T-cell (primary cell): ENCODE results near the gene CDK4. TPM values are rescaled to one million over a fixed set of nuclear protein-coding genes. Genes with fewer than 3 reads are reported as not detected.

Experiments used
- ATAC-seq, 4 experiments: fragments of 200-7000 bp in 3 of 4; fragments of 150-1000 bp in 1 of 4; cut with Tn5 transposase; replicated peaks in 1 of 4; 1 replicate in 3 of 4; 2 replicates in 1 of 4; pipeline ENCODE4 v1.10.0; 2021; ENCODE audit warnings: moderate library complexity in 3 of 4, mild to moderate bottlenecking in 2 of 4, moderate number of reproducible peaks in 1 of 4
- CTCF ChIA-PET, 2 donors: fragments of 300-600 bp; sonication (Branson Sonifier 250); formaldehyde crosslinking; loops; one replicate each; lab custom pipeline; 2022; ENCODE audit warnings: antibody characterized with exemption in 2 of 2; lab: Charles Lee
- POLR2A ChIA-PET, 2 donors: fragments of 300-600 bp; sonication (Branson Sonifier 250); formaldehyde crosslinking; loops; one replicate each; lab custom pipeline; 2022; ENCODE audit warnings: antibody characterized with exemption in 2 of 2; lab: Charles Lee
- DNase-seq, 35 experiments: peaks; one replicate each; pipeline versions ENCODE4 v3.0.0 to v3.0.0-alpha.2; 2013 to 2023
- H3K27ac ChIP-seq: one replicate; pipeline ENCODE4 v1.5.1; 2013; ENCODE audit warnings: low read length
- H3K27me3 ChIP-seq, 2 experiments: replicated peaks in 1 of 2; 1 replicate in 1 of 2; 2 replicates in 1 of 2; pipeline versions ENCODE4 v1.6.1 to v1.7.0; 2013; ENCODE audit warnings: low read length in 1 of 2, mixed read lengths in 1 of 2; ENCODE audit not compliant: control insufficient read depth in 2 of 2, insufficient read depth in 2 of 2; ENCODE audit errors: extremely low read depth in 1 of 2
- H3K36me3 ChIP-seq, 2 donors: 1 replicate in 1 of 2; 2 replicates in 1 of 2; pipeline versions ENCODE4 v1.6.1 to v1.7.0; 2013; ENCODE audit warnings: low read length in 1 of 2; ENCODE audit not compliant: control insufficient read depth in 2 of 2, insufficient read depth in 1 of 2; ENCODE audit errors: extremely low read depth in 1 of 2
- H3K4me1 ChIP-seq, 2 experiments: 1 replicate in 1 of 2; 2 replicates in 1 of 2; pipeline versions ENCODE4 v1.6.1 to v1.7.0; 2013; ENCODE audit warnings: low read length in 2 of 2, mixed read lengths in 1 of 2; ENCODE audit not compliant: insufficient read depth in 2 of 2, control insufficient read depth in 1 of 2; ENCODE audit errors: extremely low read depth in 1 of 2
- H3K4me3 ChIP-seq, 2 donors: 1 replicate in 1 of 2; 2 replicates in 1 of 2; pipeline versions ENCODE4 v1.5.1 to v1.7.0; 2013; ENCODE audit warnings: mild to moderate bottlenecking in 2 of 2, low read length in 1 of 2, moderate library complexity in 1 of 2; ENCODE audit not compliant: control insufficient read depth in 1 of 2; ENCODE audit errors: extremely low read depth in 1 of 2
- H3K9me3 ChIP-seq: 2 replicates; pipeline ENCODE4 v1.7.0; 2013
- H3K27ac Mint-ChIP-seq, 2 donors: one replicate each; pipeline ENCODE4 v1.8.0; 2020 to 2021; ENCODE audit warnings: mild to moderate bottlenecking in 2 of 2, mixed read lengths in 2 of 2
- H3K27me3 Mint-ChIP-seq, 2 donors: one replicate each; pipeline ENCODE4 v1.8.0; 2021 to 2022; ENCODE audit warnings: mixed read lengths in 2 of 2
- H3K36me3 Mint-ChIP-seq: one replicate; pipeline ENCODE4 v1.8.0; 2021; ENCODE audit warnings: mixed read lengths
- H3K4me1 Mint-ChIP-seq, 3 donors: one replicate each; pipeline ENCODE4 v1.8.0; 2020 to 2022; ENCODE audit warnings: mixed read lengths in 3 of 3, mild to moderate bottlenecking in 1 of 3
- H3K4me3 Mint-ChIP-seq, 3 donors: one replicate each; pipeline ENCODE4 v1.8.0; 2020 to 2022; ENCODE audit warnings: mild to moderate bottlenecking in 3 of 3, mixed read lengths in 3 of 3, moderate library complexity in 3 of 3
- H3K9me3 Mint-ChIP-seq, 3 donors: one replicate each; pipeline ENCODE4 v1.8.0; 2020 to 2022; ENCODE audit warnings: mixed read lengths in 3 of 3
- WGBS: methylation state at CpG from one replicate; pipeline ENCODE4 v1.1.5; 2013; ENCODE audit warnings: missing lambda C conversion rate; ENCODE audit not compliant: insufficient coverage; 5-methylcytosine and 5-hydroxymethylcytosine counted together
- total RNA-seq, 35 experiments: library from RNA in 6 of 35; stranded (reverse) in 6 of 35; fragments of 120-200 nt in 1 of 35; gene quantifications; one replicate each; pipeline versions ENCODE4 v1.2.1 to v1.2.4 and lab custom pipeline; 2013 to 2026

Gene CDK4
- total RNA-seq, 5 donors from 2014 or later (not counting 1 experiment from before 2014, with no cell fraction given), result 24.1 to 53.9 (median 46.2) TPM

DNA sequence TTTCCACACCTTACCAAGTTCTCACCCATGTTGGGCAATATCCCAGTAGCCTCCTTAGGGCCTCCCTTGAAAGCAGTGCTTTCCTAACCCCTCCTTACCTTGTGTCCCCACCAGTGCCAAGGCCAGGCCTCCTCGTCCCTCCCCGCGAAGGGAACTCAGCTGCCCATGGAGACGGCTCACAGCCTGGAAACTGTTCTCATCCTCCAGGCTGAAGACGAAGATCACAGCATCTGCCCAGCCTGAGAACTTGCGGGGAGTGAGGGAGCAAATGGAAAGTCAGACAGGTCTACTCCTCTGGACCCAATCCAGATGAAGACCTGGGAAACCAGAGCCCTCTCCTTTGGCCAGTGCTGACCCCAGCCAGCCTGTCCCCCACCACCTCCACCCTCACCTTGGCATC is 18.2 kb downstream of the CDK4 start:
- Mint-ChIP-seq H3K9me3 (no peaks in the 10 kb centered on the region), H3K27me3 (no peaks in the 10 kb centered on the region), H3K4me3 (no peak overlapping the region), H3K27ac (peak overlapping the region in 1 of 2 donors; percentile 8), H3K4me1 (peaks cover 14 to 18% (median 15%) of the 10 kb centered on the region in 3 donors), H3K36me3 (peaks cover 60% of the 10 kb centered on the region)
- ATAC-seq (no peak), DNase-seq (no peak)
- ChIA-PET POLR2A (no interaction called here), CTCF (interaction anchor here in 1 of 2 donors (0.7 kb wide), 1 partner anchor 108 kb away, joined by 3 read pairs; no protein-coding TSS in a partner anchor)
- no peak overlapping the region for H3K27ac ChIP-seq
- H3K9me3 ChIP-seq, result no peaks in the 10 kb centered on the region
- WGBS, result 93% methylated on average over 6 of the region's 6 CpGs
- no peak overlapping the region for H3K4me3 ChIP-seq
- H3K4me1 ChIP-seq, result peaks cover under 1 to 28% of the 10 kb centered on the region in 2 experiments
- H3K36me3 ChIP-seq, result peaks cover 21 to 81% of the 10 kb centered on the region in 2 donors
- no peaks in the 10 kb centered on the region for H3K27me3 ChIP-seq

DNA sequence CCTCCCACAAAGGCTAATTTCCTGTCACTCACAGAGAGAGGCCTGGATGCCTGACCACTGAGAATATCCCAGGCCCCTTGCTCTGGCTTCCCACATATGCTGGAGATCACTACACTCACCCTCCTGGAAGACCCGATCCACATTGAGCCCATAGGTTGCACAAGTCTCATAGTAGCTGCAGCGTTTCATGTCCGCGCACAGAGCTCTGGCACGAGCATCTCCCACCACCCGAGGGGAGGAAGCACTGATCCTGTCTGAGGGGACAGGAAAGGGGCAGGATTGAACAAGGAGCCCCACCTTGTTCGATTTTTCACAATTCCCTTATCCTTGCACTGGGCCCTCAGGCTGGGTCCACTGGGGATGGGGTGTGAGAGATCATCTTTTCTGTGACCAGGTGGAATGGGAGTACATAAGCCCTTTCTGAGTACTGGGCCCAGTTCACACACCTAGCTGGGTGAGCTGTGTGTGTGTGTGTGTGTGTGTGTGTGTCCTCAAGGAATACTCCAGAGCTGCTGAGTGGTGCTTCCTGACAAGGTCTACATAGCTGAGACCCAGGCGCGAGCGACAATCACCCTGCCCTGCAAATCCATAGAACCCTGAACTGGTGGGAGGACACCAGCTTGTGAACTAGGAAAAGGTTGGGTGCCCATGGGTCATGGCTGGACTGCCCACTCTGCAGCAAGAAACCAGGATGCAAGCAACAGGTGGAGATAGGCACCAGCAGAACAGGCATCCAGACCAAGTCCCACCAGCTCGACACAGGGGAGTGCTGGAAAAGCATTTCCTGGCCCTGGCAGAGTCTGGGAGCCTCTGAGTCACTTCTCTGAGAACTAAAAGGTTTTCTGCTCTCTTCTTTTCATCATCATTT is 19.1 kb downstream of the CDK4 start:
- no peak for DNase-seq
- H3K27ac Mint-ChIP-seq, result peak overlapping the region in 1 of 2 donors; percentile 25

DNA sequence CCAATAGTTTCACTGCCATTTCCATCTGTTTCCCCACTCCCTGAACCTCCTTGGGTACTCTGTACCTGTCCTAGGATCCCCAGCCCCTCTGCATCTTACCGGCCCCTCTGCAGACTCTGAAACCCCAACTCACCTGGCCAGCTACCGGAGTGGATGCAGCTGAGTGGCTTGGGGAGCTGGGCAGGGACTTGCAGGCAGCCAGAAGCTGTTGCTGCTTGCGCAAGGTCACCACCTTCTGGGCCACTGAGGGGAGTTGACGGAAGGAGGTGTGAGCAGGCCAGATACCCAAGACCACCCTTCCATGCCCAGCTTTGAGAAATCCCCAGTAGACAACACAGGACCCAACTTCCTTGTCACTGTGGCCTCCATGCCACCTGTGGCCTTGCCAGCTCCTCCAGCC is 19.8 kb downstream of the CDK4 start:
- H3K4me3 ChIP-seq, result no peak overlapping the region
- no peak overlapping the region for H3K4me3 Mint-ChIP-seq
- H3K27me3 Mint-ChIP-seq, result no peaks in the 10 kb centered on the region
- peaks cover 21 to 94% of the 10 kb centered on the region in 2 donors for H3K36me3 ChIP-seq
- ATAC-seq (no peak), DNase-seq (no peak)
- no peaks in the 10 kb centered on the region for H3K9me3 ChIP-seq
- H3K27ac Mint-ChIP-seq, result peak overlapping the region in 1 of 2 donors; percentile 36
- WGBS, result 100% methylated on average over 1 of the region's 4 CpGs
- peaks cover 70% of the 10 kb centered on the region for H3K36me3 Mint-ChIP-seq
- ChIA-PET CTCF (interaction anchor here in 1 of 2 donors (0.9 kb wide), 1 partner anchor 27 kb away, joined by 3 read pairs; no protein-coding TSS in a partner anchor), POLR2A (no interaction called here)
- H3K9me3 Mint-ChIP-seq, result no peaks in the 10 kb centered on the region
- H3K4me1 Mint-ChIP-seq, result peaks cover 13 to 19% (median 14%) of the 10 kb centered on the region in 3 donors
- H3K4me1 ChIP-seq, result peaks cover 0 to 20% of the 10 kb centered on the region in 2 experiments
- H3K27ac ChIP-seq, result no peak overlapping the region
- H3K27me3 ChIP-seq, result no peaks in the 10 kb centered on the region

More for the DNA sequence above, 19.1 kb downstream of the CDK4 start:
- no peaks in the 10 kb centered on the region for H3K27me3 ChIP-seq
- peaks cover 0 to 22% of the 10 kb centered on the region in 2 experiments for H3K4me1 ChIP-seq
- ChIA-PET CTCF (interaction anchor here in 1 of 2 donors (0.9 kb wide), 1 partner anchor 26 kb away, joined by 3 read pairs; no protein-coding TSS in a partner anchor), POLR2A (interaction anchor here in 1 of 2 donors (0.6 kb wide), 1 partner anchor 13 kb away, joined by 5 read pairs; no protein-coding TSS in a partner anchor)
- Mint-ChIP-seq H3K9me3 (no peaks in the 10 kb centered on the region), H3K36me3 (peaks cover 67% of the 10 kb centered on the region), H3K4me3 (no peak overlapping the region), H3K27me3 (no peaks in the 10 kb centered on the region), H3K4me1 (peaks cover 13 to 17% (median 14%) of the 10 kb centered on the region in 3 donors)
- no peaks in the 10 kb centered on the region for H3K9me3 ChIP-seq
- H3K36me3 ChIP-seq, result peaks cover 21 to 90% of the 10 kb centered on the region in 2 donors
- no peak overlapping the region for H3K4me3 ChIP-seq
- WGBS, result 96% methylated on average over 7 of the region's 11 CpGs
- no peak for ATAC-seq
- H3K27ac ChIP-seq, result no peak overlapping the region

DNA sequence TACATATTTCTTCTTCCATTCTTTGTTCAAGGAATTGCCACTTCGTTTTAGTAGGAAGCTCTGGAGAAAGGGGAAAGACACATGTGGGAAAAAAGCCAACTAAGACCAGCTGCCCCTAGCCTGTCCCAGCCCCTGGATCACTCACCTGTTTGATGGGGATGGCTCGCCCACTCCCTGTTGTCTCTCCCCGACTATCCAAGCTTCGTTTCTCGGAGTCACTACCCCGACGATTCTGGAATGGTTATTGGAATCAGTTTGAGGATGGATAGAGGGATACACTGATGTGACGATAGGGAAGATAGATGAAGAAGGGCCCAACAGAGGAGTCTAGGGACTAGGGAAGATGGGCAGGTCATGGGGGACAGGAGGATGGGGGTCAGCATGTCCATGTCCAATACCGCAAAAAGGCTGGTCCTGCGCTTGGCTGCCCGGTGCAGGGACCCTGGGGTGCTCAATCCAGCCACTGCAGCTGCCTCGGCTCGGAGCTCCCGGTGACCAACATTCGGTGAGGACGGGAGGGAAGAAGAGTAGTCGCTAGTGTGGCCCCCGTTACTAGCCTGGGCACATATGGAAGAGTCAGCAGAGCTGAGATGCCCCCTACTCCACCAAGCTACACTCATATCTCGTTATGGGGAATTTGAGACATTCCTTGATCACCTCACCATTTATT is 20.6 kb downstream of the CDK4 start:
- Histone ChIP-seq H3K36me3 (peaks cover 24 to 93% of the 10 kb centered on the region in 2 donors), H3K27ac (no peak overlapping the region), H3K4me3 (no peak overlapping the region), H3K9me3 (no peaks in the 10 kb centered on the region), H3K27me3 (no peaks in the 10 kb centered on the region), H3K4me1 (peaks cover 0 to 13% of the 10 kb centered on the region in 2 experiments)
- POLR2A ChIA-PET, result no interaction called here
- Mint-ChIP-seq H3K27ac (no peak overlapping the region), H3K4me3 (no peak overlapping the region), H3K9me3 (no peaks in the 10 kb centered on the region), H3K4me1 (peaks cover 9 to 14% (median 10%) of the 10 kb centered on the region in 3 donors), H3K36me3 (peaks cover 67% of the 10 kb centered on the region), H3K27me3 (no peaks in the 10 kb centered on the region)
- ATAC-seq (no peak), DNase-seq (no peak)
- CTCF ChIA-PET, result interaction anchor here in 1 of 2 donors (0.9 kb wide), 1 partner anchor 28 kb away, joined by 3 read pairs; no protein-coding TSS in a partner anchor
- WGBS, result 98% methylated on average over 7 of the region's 19 CpGs

DNA sequence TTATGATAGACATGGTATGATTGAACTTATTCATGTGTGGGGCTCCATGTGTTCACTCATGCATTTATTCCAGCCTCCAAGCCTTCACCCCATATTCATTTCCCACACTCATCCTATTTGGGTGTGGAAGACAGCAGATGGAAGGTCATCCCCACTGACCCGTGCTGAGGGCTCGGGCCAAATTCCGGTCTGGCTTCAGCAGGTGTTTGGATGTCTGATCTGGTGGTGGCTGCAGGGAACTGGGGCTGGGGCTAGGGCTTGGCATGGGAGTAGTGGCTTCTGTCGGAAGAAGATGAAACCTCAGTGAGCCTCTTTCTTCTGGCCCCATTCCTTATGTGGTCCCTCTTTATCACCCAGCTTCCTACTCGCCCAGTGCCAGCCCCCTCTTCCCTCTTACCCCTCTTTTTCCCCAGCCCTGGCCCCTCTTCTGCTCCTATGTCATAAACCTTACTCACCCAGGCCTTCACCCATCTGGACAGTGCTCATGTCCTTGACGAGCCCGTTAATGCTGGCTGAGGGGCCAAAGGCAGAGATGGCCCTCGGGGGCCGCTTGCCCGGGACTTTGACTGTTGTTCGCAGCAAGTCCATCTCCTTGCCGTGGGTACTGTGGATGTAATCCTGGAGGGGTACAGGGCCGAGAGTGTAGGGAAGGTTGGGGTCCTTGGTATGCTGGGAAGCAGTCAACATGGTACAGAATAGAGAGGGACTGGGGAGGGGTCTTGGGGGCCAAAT is 21.6 kb downstream of the CDK4 start:
- POLR2A ChIA-PET, result interaction anchor here in 1 of 2 donors (0.7 kb wide), 1 partner anchor 20 kb away, joined by 3 read pairs; no protein-coding TSS in a partner anchor
- Histone ChIP-seq H3K9me3 (no peaks in the 10 kb centered on the region), H3K27me3 (no peaks in the 10 kb centered on the region), H3K4me1 (peaks cover 0 to 13% of the 10 kb centered on the region in 2 experiments), H3K27ac (no peak overlapping the region), H3K4me3 (no peak overlapping the region), H3K36me3 (peaks cover 32 to 92% of the 10 kb centered on the region in 2 donors)
- DNase-seq, result no peak
- Mint-ChIP-seq H3K27ac (no peak overlapping the region), H3K36me3 (peaks cover 68% of the 10 kb centered on the region), H3K4me3 (no peak overlapping the region), H3K9me3 (no peaks in the 10 kb centered on the region), H3K27me3 (no peaks in the 10 kb centered on the region), H3K4me1 (peaks cover 5 to 10% (median 6%) of the 10 kb centered on the region in 3 donors)
- 96% methylated on average over 7 of the region's 13 CpGs for WGBS
- CTCF ChIA-PET, result no interaction called here
- no peak for ATAC-seq
